ENCODE data around the gene SYT12.

Gene SYT12

DNA sequence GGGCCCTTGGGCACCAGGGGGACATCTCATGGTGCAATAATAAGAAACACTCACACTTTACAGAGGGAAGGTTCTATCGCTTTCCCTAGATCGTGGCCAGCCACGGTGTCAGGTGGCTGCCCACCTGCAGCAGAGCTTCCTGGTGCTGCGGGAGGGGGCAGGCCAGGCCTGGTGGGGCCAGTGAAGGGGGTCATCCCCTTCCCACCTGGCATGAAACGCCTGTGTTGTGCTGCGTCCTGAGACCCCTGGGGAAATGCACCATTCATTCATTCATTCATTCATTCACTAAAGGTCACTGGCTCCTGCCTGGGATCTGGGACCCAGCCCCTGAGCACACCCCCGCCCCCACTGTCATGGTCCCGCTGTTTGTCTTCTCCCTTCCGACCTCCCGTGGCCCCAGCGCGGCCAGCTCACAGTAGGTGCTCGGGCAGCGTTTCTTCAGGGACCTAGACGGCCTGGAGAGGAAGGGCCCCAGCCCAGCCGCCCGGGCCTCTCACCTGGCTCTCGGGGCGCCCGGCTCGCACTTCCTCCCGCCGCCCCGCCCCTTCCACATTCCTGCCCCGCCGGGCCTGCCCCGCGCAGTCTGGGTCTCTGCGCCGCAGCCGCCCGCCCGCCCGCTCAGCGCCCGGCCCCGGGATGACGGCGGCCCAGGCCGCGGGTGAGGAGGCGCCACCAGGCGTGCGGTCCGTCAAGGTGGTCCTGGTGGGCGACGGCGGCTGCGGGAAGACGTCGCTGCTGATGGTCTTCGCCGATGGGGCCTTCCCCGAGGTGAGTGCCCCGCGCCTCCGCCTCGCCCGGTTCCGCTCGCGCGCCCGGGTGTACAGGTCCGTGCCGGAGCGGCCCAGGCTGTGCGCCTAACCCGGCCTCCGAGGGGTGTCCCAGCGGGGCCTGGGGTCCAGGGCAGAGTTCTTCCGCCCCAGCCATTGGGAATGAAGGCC is 33.6 kb downstream of the SYT12 start, which contains the start of gene RHOD:
RHOD (plus strand) TSS at position 581 of the 938 bp plus-strand sequence; CDS start at position 637, 56 bp downstream.
- no peak for DNase-seq

DNA sequence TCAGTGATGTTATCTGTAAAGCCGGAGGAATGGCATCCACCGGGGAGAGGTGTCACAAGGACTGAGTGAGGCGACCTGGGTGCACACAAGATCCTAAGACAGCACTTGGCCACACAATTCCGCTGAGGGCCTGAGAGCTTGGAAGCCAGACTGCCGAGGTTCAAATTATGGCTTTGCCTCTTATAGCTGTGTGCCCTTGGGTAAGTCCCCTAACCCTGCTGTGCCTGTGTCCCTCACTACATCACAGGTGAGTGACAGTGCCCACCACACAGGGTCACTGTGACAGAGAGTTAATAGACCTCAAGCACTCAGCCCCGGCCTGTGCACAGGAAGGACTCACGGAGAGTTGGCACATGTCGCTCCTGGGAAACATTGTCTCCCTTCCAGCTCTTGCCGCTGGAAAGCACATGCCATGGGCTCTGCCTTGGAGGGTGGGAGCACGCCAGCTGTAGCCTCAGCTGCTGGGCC is 34.3 kb downstream of the SYT12 start:
- DNase-seq: no peak

DNA sequence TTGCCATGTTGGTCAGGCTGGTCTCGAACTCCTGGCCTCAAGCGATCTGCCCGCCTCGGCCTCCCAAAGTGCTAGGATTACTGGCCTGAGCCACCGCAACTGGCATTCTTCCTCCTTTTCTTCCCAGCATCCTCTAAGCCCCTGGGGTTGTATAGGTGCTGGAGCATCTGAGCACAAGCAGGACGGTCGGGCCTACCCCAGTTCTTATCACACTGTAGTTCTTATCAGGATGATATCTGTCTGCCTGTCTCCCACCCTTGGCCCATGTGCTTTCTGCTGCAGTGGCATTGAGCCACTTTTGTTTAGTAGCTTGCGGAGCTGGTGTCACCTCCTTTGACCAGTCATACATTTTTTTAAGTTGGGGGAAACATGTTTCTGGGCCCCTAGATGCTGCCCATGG is 35.6 kb downstream of the SYT12 start:
- DNase-seq: no peak

DNA sequence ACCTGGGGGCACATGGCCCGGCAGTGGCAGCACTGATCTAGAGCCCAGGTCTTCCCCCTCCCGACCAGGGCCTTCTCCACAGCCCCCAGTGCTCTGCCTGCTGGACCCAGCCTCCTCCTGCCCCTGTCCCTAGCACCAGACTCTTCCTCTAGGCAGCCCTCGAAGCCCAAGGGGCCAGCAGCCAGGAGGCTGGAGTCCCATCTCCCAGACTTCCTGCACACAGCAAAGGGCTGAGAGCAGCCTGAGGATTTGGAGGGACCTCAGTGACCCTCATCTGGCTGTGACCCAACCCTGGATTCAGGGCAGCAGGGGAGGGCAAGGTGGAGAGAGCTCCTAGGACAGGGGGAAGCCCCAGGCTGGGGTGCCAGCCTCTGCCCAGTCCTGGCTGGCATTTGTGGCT is 36.7 kb downstream of the SYT12 start:
- no peak for DNase-seq

DNA sequence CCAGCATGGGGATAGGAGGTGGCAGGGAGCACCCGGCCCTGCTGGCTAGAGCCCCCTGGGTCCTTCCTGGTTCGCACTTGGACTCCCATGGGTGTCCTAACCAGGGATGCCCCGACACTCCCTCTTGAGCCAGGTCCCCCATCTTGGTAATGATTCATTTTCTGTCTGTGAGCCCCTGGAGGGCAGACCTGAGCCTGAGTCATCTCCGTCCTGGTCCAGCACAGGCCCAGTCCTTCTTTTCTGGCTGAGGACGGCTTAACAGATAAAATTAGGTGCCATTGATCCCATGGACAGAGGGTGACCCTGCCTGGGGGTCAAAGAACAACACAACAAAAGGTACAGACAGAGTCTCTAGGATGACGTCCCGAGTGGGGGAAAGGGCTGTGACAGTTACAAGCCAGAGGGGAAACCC is 37.2 kb downstream of the SYT12 start:
- no peak for DNase-seq

DNA sequence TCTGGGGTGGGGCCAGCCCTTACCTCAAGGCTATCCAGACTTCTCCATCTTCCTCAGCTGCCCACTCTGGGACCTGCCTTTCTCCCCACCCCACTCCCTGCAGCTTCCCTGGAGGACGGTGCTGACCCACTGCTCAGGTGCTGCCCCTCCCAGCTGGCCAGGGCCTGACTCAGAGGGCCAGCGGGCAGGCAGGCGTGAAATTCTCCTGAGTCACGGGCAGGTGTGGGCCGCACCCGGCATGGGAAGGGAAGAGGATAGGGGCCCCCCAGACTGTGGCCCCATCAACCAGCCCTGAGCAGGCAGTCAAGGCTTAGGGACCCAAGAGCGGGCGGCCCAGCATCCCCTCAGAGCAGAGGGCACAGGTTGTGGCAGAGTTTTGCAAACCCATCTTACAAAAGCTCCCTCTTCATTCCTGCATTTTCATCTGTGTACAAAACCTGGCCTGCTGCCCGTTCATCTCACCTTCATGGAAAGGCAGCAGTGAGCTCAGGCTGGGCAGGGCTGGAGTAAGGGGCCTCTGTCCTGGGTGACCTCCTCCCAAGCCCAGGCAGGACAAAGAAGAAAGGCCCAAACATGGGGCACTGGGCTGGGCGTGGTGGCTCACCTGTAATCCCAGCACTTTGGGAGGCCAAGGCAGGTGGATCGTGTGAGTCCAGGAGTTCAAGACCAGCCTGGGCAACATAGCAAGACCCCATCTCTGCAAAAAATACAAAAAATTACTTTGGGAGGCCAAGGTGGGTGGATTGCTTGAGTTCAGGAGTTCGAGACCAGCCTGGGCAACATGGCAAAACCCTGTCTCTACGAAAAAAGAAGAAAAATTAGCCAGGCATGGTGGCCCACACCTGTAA is 39.8 kb downstream of the SYT12 start:
- no peak for DNase-seq

DNA sequence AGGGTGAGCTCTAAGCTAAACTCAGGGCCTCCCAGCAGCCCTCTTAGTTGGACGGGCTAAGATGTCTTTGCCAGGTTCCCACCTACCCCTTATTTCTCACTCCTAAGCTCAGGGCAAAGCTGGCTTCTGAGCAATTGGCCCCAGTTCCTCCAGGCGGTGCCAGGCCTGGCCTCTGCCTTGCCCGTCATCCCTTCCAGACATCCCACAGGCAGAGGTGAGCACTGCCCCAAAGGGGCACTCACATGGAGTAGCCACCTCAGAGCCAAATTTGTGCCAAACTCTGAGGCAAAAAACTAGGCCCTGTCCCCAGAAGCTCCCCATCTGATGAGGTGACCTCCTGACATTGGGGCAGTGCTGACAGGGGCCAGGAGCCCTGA is 43.4 kb downstream of the SYT12 start:
- no peak for DNase-seq

DNA sequence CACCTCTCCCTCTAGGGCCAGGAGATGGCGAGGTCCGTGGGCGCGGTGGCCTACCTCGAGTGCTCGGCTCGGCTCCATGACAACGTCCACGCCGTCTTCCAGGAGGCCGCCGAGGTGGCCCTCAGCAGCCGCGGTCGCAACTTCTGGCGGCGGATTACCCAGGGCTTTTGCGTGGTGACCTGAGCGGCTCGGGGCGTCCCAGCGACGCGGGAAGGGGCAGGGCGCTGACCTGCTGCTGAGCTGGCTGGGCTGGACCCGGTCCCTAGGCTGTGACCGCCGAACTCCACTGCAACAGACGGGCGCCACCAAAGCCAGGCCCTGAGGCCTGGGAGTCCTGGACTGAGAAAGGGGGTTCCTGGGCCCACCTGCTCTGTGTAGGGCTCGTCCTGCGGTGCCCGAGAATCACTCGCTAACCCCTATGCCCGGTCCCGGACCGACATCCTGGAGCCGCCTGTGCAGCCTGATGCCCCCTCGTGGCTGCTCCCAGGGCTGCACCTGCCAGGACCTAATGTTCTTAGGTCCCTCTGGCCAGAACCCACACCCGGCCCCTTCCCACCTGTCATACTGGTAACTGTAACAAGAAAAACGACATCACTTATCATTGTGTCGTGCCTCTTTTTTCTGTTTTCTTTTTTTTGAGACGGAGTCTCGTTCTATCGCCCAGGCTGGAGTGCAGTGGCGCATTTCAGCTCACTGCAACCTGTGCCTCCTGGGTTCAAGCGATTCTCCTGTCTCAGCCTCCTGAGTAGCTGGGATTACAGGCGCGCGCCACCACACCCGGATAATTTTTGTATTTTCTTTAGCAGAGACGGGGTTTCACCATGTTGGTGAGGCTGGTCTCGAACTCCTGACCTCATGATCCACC is 48.7 kb downstream of the SYT12 start:
- DNase-seq: peak; percentile 48

DNA sequence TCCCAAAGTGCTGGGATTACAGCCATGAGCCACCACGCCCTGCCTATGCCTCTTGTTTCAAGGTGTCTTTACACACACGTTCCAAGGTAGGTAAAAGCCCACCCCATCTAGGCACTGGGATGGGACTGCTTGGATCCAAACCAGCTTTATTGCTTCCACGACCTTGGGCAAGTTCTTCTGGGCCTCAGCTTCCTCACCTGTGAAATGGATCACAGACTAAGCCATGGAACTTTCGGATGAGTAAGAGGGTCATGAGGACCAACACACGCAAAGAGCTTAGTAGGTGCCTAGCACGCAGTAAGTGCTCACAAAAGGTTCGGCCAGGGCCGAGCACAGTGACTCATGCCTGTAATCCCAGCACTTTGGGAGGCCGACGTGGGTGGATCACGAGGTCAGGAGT is 49.4 kb downstream of the SYT12 start:
- no peak for DNase-seq

DNA sequence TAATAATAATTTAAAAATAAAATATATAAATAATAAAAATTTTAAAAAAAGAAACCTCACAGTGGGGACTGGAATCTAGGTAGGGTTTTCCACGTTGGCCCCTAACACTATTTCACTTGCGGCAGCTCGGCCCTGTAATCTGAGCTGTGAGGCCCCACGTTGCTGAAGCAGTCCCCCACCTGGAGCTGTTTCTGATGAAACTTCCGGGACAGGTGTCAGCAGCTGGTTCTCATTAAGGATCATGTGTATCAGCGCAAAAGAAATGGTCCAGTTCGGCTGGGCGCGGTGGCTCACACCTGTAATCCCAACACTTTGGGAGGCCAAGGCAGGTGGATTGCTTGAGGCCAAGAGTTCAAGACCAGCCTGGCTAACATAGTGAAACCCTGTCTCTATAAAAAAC is 51.0 kb downstream of the SYT12 start:
- no peak for DNase-seq

DNA sequence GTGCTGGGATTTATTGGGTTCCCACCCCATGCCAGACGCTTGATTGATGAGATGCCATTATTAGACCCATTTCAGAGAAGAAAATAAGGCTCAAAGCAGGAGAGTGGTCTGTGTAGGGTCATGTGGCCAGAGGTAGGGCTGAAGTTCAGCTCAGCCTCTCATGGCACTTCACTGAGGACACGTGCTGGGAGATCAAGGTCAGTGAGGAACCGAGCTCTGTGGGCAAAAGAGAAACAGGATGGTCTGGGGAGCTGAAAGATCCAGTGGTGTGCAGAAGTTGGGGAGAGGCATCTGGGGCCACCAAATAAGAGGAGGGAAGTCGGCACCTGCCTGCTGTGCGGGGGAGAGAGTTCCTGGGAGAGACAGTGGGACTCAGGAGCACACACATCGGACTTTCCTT is 53.3 kb downstream of the SYT12 start:
- DNase-seq: no peak

DNA sequence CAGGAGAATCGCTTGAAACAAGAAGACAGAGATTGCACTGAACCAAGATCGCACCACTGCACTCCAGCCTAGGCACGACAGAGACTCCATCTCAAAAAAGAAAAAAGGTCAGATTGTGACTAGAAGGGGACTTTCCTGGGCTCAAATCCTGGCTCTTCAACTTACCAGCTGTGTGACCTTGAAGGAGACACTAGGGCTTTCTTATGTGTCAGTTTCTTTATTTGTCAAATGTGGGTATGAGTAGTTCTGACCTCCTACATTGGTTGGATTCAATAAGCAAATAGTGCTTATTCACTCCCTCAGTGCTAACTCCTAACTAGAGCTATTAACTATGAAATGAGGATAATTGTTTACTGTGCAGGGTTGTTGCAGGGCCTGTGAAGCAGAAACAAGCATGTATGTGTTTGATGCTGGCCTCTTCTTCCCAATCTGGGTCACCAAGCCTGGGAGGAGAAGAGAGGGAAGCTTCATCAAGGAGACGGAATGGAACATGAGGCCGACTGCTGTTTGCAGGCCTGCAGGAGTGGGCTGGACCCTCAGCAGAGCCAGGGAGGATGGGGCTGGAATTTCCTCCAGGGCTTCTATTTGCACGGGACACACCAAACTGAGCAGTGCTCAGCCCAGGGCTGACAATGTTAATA is 56.3 kb downstream of the SYT12 start:
- DNase-seq: no peak

DNA sequence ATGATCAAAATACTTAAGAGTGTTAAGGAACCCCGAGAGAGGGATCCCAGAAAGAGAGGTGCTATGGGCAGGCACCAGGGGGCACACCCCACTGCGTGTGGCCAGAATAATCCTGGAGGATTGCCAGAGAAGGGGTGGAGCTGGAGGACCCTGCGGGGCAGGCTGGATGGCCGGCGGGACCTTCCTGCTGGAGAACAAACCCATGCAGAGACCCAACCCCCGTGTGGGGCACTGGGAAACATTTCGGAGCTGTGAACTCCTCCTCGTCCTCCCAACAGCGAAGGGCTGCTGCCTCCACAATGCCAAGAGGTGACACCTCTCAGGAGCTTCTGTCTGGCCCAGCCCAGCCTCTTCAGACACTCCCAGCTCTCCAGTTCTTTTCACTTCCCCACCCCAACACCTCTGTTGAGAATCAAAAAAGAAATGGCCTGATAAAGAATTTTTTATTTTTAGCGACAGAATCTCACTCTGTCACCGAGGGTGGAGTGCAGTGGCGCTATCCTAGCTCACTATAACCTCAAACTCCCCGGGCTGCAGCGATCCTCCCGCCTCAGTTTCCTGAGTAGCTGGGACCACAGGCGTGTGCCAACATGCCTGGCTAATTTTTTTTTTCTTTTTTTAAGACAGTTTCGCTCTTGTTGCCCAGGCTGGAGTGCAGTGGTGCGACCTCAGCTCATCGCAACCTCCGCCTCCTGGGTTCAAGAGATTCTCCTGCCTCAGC is 59.3 kb downstream of the SYT12 start:
- DNase-seq: no peak

DNA sequence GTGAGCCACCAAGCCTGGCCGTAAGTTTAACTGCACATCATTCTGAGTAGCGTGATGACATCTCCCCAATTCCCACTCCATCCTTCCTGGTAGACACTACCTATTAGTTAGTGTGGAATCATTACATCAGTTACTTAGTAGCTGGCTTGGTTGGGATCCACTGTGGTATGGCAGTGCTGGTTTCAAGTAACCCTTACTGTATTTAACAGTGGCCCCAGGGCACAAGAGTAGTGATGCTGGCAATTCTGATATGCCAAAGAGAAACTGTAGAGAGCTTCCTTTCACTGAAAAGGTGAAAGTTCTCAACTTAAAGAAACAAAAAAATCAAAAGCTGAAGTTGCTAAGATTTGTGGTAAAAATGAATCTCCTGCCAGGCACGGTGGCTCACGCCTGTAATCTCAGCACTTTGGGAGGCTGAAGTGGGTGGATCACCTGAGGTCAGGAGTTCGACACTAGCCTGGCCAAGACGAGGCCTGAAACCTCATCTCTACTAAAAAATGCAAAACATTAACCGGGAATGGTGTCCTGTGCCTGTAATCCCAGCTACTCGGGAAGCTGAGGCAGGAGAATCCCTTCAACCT is 60.9 kb downstream of the SYT12 start:
- DNase-seq: no peak

DNA sequence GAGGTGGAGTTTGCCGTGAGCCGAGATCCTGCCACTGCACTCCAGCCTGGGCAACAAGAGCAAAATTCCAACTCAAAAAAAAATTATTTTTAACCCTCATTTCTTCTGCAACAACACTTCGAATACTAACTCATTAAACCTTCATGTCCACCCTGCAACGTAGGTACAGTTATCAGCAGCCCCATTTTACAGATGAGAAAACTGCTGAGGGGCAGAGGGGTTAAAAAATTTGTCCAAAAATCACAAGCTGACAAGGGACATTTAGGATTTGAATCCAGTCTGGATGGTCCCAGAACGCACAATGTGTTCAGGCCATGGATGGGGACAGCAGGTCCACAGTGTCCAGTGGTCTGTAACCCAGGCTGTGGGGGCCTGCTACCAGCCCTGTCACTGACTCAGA is 62.7 kb downstream of the SYT12 start:
- no peak for DNase-seq

DNA sequence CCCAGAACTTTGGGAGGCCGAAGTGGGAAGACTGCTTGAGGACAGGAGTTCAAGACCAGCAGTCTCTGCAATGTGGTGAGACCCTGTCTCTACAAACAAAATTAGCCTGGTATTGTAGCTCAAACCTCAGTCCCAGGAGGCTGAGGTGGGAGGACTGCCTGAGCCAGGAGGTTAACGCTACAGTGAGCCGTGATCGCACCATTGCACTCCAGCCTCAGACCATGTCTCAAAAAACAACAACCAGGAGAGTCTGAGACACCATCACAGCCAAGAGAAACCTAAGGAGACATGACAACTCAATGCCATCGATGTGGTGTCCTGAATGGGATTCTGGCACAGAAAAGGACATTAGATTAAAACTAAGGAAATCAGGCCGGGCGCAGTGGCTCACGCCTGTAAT is 67.8 kb downstream of the SYT12 start:
- no peak for DNase-seq

DNA sequence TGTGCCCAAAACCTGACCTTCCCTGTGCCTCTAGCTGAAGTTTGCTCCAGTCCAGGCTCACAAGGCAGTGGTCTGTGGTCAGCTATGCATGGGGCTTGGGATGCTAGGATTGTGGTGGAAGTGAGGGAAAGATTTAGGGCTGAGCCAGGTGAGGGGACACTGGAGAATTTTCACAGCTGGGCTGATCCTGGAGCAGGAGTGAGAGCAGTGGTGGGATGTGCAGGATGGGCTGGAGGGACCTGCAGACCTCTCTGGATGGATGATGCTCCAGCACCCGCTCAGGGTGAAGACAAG is 72.2 kb downstream of the SYT12 start:
- no peak for DNase-seq

DNA sequence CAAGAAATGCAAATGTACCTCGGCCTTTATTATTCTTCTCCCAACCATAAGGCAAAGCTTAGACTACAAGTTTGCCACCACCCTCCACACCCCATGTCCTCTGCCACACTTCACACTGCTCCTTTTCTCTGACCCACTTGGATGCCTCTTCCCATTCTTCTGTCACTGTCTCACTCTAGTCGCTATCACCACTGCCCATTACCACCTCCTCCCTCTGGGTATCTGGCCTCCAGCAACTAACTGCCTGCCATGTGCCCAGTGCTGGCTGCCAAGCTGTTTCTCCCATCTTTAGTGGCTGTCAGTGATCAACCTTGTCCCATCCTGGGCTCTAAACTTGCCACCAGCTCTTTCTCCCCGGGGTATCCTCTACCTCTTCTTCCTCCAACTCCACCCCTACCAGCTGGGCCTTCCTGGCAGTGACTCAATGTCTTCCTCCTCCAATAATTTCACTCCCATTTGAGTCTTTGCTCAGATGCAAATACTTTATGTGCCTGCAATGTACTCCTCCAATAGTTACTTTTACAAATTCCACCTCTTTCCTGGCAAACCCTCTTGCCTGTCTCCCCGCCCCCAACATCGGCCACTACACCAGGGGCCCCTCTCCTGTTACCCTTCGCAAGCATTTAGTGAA is 76.0 kb downstream of the SYT12 start:
- no peak for DNase-seq

DNA sequence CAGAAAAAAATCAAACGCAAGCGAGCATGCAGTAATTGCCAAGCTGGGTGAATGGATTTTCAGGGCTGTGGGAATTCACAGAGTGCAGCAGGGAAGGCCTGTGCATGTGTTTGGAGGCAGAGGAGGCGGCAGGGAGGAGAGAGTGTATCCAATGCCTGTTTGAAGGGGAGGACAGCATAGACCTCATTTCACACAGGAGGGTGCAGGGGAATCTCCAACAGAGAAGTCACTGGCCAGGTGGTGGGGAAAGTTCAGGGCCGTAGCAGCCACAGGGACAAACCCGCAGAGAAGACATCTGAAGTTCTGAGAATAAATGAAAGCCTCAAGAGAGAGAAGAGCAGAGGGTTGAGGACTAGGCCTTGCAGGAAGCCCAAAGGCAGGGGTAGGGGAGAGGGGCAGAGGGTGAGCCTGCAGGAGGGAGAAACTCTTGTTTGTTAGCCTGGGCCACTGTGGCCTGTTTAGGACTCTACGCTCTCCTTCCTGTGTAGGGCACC is 76.9 kb downstream of the SYT12 start:
- DNase-seq: no peak

Data from activated gamma-delta T cell (primary cell).